M059J (cell line): Measurements from ENCODE around the gene RNU1-3. TPM values are rescaled to one million over a fixed set of nuclear protein-coding genes. Genes with fewer than 3 reads are reported as not detected.
"Not testable (repeated sequence)": the region's sequence is repeated elsewhere in the genome, so short reads cannot be mapped to it uniquely, and the experiment has no call there.

Source experiments
- DNase-seq: peaks from one replicate; pipeline ENCODE4 v3.0.0-alpha.2; 2012; ENCODE audit warnings: low read depth
- total RNA-seq: library from RNA; depleted of rRNA; stranded (reverse); fragments of >200 nt; shearing (Covaris generic); gene quantifications from 2 replicates; pipeline ENCODE4 v1.2.3, GENCODE V29; 2014; rRNA removed

RNU1-3 gene
- not detected in 2 replicates for total RNA-seq

DNA sequence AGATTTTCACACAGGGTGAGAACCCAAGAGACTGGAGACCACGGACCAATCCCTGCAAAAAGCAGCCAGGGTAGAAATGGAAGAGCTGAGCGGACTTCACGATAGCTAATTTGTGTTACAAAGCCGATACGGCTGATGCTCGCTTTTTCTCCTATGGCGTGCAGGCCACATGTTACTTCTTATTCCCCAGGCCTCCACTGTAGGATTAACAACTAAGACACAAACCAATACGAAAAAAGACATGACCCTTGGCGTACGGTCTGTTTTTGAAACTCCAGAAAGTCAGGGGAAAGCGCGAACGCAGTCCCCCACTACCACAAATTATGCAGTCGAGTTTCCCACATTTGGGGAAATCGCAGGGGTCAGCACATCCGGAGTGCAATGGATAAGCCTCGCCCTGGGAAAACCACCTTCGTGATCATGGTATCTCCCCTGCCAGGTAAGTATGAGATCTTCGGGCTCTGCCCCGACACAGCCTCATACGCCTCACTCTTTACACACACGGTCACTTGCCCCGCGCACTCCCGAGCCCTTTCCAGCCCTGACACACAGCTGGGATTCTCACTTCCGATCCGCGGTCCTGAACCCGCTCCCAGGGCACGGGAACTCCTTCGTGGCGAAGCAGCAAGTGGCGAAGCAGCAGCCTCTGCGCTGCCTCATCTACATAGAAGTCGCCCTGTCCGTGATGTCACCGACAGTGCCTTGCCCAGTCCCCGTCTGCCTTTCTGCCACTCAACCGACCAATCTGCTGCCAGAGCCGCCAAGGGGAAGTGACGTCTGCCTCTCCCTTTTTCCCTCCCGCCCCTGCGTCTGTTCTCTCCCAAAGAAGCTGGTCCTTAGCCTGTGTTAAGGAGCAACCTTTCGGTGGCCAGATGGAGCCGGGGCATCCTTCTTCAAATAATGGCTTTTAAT lies at the start of gene RNU1-3:
RNU1-3 (minus strand) TSS at position 447 of the 912 bp plus-strand sequence.
- DNase-seq, result not testable (repeated sequence)

DNA sequence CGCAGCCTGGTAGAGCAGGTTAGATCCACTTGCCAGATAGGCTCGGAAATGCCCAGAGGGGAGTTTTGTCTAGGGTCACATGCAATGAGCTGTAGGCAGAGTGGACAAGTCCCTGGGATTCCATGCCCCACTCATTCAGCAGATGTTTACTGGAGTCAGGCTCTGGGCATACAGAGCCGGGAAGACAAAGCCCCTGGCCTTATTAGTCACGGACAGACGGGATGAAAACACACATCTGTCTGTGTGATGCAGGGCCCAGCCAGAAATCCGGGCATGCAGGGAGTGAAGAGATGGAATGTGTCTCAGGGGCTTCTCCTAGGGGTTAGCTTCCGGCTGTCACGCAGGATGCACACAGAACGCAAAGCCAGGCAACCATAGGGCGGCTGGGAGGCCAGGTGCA lies 46.7 kb upstream of the RNU1-3 start:
- not testable (repeated sequence) for DNase-seq

DNA sequence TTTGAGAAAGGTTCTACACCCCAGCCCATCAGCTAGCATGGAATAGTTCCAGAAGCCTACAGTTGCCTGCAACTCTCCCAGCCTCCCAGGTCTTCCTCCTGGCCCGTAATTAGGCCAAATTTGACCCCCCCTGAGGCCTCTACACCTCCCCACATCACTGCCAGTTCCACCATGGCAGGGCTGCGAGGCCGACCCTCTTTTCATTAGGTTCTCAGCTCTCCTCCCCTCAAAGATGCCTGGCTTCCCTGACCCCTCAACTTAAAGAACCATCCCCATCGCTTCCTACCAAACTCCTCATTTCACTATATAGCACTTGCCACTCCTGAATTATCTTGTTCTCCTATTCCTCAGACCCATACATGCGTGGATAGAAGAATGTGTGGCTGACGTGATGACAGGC lies 46.2 kb upstream of the RNU1-3 start:
- not testable (repeated sequence) for DNase-seq

DNA sequence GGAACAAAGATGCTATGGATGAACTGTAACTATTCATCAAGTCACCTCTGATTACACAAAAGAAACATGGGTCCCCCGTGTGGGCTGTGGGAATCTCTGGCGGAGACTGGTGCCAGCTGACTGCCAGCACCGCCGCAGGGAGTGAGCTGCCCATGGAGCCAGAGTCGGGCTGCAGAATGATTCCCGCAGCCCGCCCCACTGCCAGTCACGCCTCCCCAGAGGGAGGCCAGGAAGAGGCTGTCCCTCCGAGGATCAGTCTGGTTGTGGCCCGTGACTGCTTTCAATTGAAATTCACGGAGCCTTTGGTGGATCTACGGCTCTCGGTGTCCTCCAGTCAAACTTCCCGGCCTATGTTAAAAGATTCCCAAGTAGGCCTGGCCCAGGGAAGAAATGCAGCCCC lies 45.8 kb upstream of the RNU1-3 start:
- peak; percentile 16 for DNase-seq

DNA sequence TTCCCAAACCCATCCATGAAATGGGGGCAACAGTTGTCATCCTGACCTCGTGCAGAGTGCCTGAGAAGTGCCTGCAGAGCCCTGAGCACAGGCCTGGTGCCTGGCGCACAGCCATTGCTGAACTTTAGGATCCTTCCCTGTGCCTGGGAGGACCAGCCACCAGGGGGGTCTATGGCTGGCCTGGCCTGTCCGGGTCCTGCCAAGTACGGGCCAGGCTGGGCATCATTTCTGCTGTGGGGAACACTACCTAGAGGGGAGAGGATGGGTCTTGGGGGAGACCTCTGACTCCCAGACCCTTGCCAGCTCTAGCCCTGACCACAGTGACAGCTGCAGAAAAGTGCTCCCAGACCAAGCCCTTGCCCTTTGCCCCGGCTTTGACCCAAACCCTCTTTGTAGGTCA lies 45.4 kb upstream of the RNU1-3 start:
- DNase-seq, result not testable (repeated sequence)

DNA sequence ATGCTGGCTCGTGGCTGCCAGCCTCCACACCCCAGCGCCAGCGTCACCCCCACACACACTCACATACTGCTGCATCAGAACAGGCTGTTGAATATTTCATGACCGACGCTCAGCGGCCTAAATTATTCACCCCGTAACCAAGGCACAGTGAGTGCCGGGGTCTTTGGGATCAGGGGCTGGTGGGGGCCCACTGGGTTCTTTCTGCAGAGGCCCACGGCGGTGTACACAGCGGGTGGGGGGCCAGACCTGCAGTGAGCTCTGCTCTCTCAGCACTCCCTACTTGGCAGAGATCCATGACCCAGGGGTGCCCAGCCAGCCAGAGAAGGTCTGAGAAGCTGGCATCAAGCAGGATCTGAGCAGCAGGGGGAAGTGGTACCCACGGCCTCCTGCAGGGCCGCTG lies 43.9 kb upstream of the RNU1-3 start:
- DNase-seq, result not testable (repeated sequence)

DNA sequence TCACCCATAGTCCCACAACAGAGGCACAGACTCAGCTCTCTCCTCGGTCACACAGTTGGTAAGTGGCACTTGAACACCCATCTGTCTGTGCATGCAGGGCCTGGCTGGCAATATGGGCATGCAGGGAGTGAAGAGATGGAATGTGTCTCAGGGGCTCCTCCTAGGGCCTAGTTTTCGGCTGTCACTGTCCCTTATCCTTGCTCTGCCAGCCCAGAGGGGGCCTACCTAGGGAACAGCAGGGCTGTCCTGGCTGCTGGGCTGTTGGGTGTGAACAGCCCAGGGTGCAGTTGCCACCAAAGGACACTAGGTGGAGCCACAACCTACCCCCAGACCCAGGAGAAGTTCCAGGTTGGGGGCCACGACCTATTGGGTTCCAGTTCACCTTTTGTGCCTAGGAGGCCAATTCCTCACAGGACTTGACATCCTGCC lies 42.9 kb upstream of the RNU1-3 start:
- not testable (repeated sequence) for DNase-seq

DNA sequence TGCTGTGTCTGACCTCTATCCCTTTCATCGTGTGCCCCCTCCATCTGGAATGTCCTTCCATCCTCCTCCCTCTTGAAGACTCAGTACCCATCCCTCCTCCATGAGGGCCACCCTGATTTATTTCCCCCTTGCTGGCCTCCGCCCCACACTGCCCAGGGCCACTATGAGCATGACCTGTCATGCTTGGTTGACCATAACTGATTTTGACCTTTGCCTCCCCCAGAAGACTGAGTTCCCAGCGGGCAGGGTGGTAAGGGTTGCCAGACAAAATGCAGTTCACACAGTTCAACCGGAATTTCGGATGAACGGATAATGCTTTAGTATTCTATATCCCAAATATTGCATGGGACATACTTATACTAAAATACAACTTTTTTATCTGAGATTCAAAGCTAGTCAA lies 42.0 kb upstream of the RNU1-3 start:
- not testable (repeated sequence) for DNase-seq

DNA sequence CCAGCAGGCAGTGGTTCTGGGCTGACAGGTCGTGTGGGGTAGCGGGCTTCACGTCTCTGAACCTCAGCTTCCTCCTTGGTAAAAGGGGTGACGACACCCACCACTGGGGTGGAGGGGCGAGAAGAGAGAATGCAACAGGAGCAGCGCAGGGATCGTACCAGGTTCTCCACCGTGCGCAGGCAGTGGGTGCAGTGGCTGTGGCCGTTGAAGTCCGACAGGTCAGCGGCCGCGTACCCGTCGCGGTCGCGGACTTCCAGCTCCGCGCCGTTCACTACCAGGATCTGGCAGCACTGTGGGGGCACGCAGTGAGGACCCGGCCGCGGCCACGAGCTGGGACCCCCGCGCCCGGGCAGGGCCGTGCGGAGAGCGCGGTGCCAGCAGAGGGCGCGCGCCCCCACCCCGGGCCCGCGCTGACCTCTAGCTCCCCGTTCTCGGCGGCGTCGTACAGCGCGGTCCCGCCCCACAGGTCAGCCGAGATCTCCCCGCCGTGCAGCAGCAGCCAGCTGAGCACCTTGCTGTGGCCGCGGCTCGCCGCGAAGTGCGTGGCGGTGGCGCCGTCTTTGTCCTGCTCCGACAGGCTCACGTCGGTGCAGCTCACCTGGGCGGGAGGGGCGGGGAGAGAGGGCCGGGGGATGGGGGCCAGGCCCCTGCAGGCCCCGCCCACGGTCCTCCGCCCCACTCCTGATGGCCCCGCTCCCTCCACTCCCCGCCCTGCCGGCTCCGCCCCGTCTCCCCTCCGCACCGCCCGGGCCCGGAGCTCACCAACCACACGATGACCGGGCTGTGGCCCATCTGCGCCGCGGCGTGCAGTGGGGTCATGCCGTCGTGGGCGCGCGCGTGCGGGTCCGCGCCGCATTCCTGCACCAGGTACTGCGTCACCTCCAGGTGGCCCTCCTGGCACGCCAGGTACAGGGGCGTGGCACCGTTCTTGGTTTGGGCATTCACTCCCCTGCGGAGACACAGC lies 40.7 kb upstream of the RNU1-3 start:
- not testable (repeated sequence) for DNase-seq

DNA sequence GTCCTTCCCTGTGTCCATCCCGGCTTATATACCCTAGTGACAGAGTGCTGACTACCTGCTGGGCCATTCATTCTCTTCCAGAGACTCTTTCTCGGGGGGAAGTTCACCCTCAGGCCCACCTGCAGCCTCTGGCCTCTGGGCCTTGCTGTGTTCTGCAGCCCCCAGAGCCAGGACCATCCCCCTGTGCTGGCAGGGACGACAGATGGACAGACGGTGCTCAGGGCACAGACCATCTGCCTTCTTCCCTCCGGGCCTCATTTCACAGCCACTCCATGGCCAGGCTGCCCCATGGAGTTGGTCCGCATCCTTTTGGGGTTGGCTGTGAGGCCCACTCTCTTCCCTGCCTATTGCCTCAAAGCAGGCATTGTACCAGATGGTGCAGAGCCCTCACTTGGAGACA lies 39.6 kb upstream of the RNU1-3 start:
- not testable (repeated sequence) for DNase-seq

DNA sequence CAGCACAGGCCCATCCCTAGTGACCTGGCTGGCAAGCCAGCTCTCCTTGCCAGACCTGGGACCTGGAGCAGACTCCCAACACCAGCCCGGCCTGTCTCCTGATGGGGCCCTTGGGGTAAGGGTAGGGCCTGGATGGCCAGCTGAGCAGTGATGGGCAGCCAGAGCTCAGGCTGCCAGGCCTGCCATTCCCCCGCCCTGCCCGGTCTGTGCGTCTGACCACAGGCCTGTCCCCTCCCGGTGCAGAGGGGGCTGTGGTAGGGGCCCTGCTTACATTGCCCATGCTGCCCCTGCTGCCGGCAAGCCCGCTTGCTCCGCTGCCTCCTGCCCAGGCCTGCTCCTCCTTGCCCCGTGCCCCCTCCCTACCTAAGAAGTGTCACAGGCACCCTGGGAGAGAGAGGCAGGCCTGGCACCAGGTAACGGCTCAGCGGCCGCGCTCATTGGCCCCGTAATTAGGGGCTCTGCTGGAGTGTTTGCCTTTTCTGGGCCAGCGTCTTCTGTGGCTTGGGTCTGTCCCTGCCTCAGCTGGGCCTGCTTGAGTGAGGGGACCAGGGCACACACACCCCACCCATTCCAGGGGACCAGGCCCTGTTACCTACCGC lies 37.9 kb upstream of the RNU1-3 start:
- not testable (repeated sequence) for DNase-seq

DNA sequence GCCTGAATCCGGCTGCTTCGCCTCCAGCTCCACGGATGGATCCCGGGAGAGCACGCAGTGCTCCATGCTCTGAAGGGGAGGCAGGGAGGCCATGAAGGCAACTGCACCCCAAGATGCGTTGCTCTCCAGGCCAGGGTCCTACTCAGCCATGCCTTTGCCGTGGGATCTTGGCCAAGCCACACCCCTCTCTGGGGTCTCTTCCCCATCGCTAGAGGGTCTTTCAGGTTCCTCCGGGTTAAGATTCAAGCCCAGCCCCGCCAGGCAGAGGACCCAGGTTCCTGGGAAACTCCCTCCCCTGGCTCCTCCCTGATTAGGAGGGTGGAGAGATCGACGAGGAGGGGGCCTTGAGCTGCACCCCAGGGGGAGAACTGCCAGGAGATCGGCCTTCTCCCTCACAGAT lies 37.3 kb upstream of the RNU1-3 start:
- DNase-seq, result not testable (repeated sequence)

DNA sequence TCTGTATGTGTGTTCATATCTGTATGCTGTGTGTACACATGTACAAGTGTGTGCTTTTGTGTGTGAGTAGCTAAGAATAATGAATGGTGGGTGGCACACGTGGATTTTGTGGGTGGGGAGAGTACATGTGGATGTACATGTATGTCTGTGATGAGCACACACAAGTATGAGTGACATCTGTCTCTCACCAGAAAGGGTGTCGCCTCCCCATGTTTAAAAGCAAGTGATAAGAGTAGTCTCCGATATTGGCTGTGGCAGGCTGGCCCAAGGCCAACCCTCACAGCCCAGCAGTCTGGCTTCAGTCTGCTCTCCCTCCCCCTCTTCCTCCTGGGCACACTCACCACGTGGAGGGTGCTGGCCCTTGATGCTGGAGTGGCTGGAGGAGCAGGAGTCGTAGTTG lies 36.9 kb upstream of the RNU1-3 start:
- not testable (repeated sequence) for DNase-seq

DNA sequence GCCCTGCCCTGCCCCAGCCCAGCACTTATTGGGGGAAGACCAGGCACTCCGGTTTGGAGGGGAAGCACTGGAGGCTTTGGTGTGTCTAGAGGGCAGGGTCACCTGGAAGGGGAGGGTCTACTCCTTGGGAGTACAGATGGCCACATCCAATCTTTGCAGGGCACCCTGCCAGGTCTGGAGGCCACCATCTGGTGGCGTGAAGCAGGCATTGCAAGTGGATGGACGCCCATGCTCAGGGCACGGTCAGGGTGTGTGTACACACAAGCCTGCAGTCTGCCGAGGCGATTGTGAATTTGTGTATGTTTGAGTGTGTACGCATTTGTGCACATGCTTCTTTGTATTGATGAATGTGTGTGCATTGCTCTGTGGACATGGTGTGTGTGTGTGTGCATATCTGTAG lies 36.4 kb upstream of the RNU1-3 start:
- not testable (repeated sequence) for DNase-seq

DNA sequence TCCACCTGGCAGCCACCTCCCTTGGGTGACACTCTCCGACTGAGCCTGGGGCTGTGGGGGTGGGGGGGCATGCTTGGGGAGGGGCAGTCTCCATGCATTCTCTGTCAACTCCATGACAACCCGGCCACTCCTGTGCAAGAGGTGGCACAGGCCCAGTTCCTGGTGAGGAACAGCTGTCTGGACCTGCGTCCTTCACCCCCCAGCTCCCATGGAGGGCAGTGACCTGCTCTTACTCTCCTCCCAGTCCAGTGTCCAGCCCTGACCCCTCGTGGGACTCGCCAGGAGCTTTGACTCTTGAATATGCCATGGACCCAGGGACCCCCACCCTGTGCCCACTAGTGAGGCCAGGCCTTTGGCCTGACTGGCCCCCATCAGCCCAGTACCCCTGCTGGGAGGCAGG lies 35.5 kb upstream of the RNU1-3 start:
- not testable (repeated sequence) for DNase-seq

DNA sequence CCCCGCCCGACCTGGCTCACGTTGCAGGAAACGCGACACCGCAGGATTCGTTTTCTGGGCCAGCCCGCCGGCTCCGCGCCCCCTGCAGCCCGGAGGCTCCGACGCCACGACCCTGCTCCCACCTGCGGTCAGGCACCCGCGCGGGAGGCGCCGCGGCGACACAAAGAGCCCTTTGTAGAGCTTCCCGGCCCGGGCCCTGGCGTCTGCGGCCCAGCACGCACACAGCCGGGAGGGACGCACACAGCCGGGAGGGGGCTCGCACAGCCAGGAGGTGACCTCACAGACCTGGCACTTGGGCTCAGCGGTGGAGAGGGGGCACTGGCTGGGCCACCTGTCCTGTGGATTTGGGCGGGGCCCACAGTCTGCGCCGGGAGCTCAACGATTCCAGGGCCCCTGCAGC lies 34.4 kb upstream of the RNU1-3 start:
- DNase-seq, result not testable (repeated sequence)

DNA sequence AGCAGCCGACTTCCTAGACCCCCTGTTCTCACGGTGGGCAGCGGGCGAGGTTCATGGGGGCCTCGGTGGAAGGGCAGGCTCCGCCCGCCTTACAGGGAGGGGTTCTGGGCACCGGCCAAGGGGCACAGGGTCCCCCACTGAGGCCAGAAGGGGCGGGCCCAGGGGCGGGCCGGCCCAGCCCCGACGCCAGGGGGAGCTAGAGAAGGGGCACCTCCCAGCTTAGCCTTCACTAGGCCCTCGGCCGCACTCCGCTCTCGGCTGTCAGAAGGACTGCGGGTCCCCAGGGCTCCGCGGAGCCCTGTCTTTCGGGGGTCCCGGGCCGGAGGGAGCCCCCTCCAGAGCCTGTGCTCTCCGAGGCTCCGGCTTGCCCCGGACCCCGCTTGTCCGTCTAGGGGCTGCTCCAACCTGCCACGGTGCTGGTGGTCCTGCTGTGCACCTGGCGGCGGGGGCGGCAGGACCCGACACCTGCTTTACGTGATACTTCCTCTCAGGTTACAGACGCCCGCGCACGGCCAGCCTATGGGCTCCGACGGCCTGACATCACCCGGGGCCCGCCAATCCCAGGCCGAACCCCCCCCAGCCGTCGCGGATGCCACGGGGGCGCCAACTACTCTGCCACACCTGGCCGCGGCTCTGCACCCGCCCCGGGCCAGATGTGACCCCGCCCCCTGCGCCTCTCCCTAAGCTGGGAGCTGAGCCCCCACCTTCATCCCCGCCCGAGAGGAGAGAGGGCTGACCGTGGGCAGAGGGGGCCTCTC lies 33.6 kb upstream of the RNU1-3 start:
- DNase-seq, result not testable (repeated sequence)

DNA sequence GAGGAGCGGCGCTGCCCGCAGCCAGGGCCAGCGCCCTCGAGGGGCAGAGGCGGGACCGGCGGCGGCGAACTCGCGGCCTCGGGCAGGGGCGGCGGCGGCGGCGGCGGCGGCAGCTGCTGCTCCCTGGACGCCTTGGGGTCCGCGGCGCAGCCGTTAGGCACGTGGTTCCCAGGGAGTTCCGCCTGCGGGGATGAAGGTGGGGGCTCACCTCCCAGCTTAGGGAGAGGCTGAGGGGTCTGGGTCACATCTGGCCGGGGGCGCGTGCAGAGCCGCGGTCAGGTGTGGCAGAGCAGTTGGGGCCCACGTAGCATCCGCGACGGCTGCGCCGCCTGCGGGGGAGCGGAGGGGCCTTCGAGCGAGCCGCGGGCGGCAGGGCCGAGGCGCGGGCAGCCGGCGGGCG lies 32.7 kb upstream of the RNU1-3 start:
- DNase-seq, result not testable (repeated sequence)

DNA sequence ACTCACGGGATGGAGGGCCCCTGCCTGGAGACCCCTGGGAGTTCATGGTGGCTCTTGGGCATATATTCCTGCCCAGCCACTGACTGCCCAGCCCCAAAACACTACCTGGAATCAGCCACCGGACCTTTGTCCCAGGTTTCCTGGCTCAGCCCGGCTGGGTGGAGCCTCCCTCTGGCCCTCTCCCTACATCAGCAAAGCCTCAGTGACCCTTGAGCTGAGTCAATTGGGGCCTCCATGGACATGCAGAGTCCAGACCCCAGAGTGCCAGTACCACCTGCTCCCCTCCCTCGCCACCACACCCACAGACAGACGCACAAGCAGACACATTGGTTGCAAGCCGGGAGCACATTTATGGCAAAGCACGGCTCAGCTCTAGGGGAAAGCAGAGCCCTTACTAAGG lies 30.4 kb upstream of the RNU1-3 start:
- DNase-seq, result not testable (repeated sequence)

DNA sequence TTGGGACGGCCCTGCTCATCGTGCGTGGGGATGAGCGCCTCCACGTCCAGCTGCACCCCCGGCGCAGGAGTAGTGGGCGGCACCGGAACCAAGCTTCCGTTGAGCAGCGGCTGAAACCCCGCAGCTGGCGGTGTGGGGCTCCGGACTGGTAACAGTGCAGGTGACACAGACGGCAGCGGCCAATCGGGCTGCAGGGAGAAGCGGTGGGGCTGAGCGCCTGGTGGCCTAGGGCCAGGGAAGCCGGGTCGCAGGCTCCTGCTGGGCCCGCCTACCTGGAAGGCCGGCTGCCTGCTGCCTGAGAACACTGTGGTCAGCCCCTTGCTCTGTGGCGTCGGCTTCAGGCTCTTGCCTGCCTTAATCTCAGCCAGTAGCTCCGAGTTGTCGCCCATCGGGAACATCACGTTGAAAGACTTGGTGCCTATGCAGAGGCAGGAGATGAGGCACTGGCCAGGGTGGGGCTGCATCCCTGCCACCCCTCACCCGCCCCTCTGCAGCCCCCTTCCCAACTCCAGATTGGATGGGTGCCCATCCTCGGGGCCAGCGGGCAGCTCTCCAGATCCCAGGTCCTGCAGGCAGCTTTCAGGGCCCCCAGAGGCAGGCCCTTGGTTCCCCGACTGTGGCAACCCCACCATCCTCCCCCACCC lies 29.9 kb upstream of the RNU1-3 start:
- DNase-seq, result not testable (repeated sequence)
